HG02884 (cell line): ENCODE data around the gene VPS8.

ENCODE experiments used
- ATAC-seq: cut with Tn5 transposase; IDR thresholded peaks from one replicate; pipeline ENCODE4 v1.9.1; 2021; ENCODE audit warnings: mild to moderate bottlenecking, moderate library complexity; ENCODE audit not compliant: unreplicated experiment

Gene VPS8

GRCh38 chr3:184811663-184811998 lies 335 bp upstream of the VPS8 start:
- ATAC-seq: no peak

GRCh38 chr3:184812662-184813042 lies 686 bp downstream of the VPS8 start:
- ATAC-seq: peak; percentile 27

- ATAC-seq: no peak
These were observed 1.4 kb downstream of the VPS8 start for GRCh38 chr3:184813357-184813756.

GRCh38 chr3:184814214-184814613 lies 2.2 kb downstream of the VPS8 start:
- no peak for ATAC-seq

- ATAC-seq: no peak
These were observed 3.3 kb downstream of the VPS8 start for GRCh38 chr3:184815046-184815930.

- no peak for ATAC-seq
These were observed 4.6 kb downstream of the VPS8 start for GRCh38 chr3:184816614-184817013.

- ATAC-seq: no peak
These were observed 8.6 kb downstream of the VPS8 start for GRCh38 chr3:184820525-184820924.

GRCh38 chr3:184821034-184821433 lies 9.1 kb downstream of the VPS8 start:
- no peak for ATAC-seq

GRCh38 chr3:184822081-184822480 lies 10.1 kb downstream of the VPS8 start:
- no peak for ATAC-seq

- no peak for ATAC-seq
These were observed 10.7 kb downstream of the VPS8 start for GRCh38 chr3:184822654-184823053.

GRCh38 chr3:184823990-184824389 lies 12.0 kb downstream of the VPS8 start:
- ATAC-seq: no peak

GRCh38 chr3:184825121-184825820 lies 13.3 kb downstream of the VPS8 start:
- no peak for ATAC-seq

GRCh38 chr3:184827572-184827971 lies 15.6 kb downstream of the VPS8 start:
- no peak for ATAC-seq

GRCh38 chr3:184832044-184832443 lies 20.1 kb downstream of the VPS8 start:
- no peak for ATAC-seq

- ATAC-seq: no peak
These were observed 20.9 kb downstream of the VPS8 start for GRCh38 chr3:184832903-184833302.

- ATAC-seq: no peak
These were observed 24.3 kb downstream of the VPS8 start for GRCh38 chr3:184836090-184836822.

- no peak for ATAC-seq
These were observed 30.5 kb downstream of the VPS8 start for GRCh38 chr3:184842433-184842832.

- ATAC-seq: no peak
These were observed 33.9 kb downstream of the VPS8 start for GRCh38 chr3:184845819-184846218.

- no peak for ATAC-seq
These were observed 34.5 kb downstream of the VPS8 start for GRCh38 chr3:184846496-184846895.

GRCh38 chr3:184848934-184849333 lies 37.0 kb downstream of the VPS8 start:
- no peak for ATAC-seq

- no peak for ATAC-seq
These were observed 38.2 kb downstream of the VPS8 start for GRCh38 chr3:184850201-184850600.

GRCh38 chr3:184857099-184857498 lies 45.1 kb downstream of the VPS8 start:
- ATAC-seq: no peak
